HL-60 (cell line): ENCODE measurements around the gene TMEM200A.

Experiments
- DNase-seq, 2 experiments: peaks; one replicate each; pipeline ENCODE4 v3.0.0-alpha.2; 2010 to 2020; ENCODE audit warnings: low read depth in 1 of 2, low spot score in 1 of 2
- H3K27ac ChIP-seq: fragments of 250-450 bp; sonication (Bioruptor Pico); replicated peaks from 2 replicates; pipeline ENCODE4 v1.5.1; 2020; ENCODE audit warnings: mild to moderate bottlenecking, moderate library complexity
- H3K27me3 ChIP-seq: fragments of 250-450 bp; sonication (Bioruptor Pico); 2 replicates; pipeline ENCODE4 v1.5.1; 2021; ENCODE audit warnings: mild to moderate bottlenecking, moderate library complexity; ENCODE audit not compliant: insufficient read depth, poor library complexity, severe bottlenecking
- H3K4me3 ChIP-seq: replicated peaks from 2 replicates; pipeline ENCODE4 v1.5.1; 2011; ENCODE audit warnings: mild to moderate bottlenecking, control low read depth, low read length; ENCODE audit not compliant: insufficient read depth
- CTCF ChIP-seq: IDR thresholded peaks from one replicate; pipeline ENCODE4 v1.5.1; 2011; ENCODE audit warnings: low read length, control low read depth, inconsistent platforms; ENCODE audit not compliant: insufficient read depth
- GABPA ChIP-seq: IDR thresholded peaks from 2 replicates; pipeline ENCODE4 v1.6.1; 2012; ENCODE audit warnings: low read depth
- POLR2AphosphoS5 ChIP-seq: IDR thresholded peaks from 2 replicates; pipeline ENCODE4 v1.6.1; 2012; ENCODE audit warnings: low read depth
- REST ChIP-seq: IDR thresholded peaks from 2 replicates; pipeline ENCODE4 v1.6.1; 2012; ENCODE audit warnings: low read depth; ENCODE audit not compliant: insufficient replicate concordance
- SPI1 ChIP-seq: IDR thresholded peaks from 2 replicates; pipeline ENCODE4 v1.6.1; 2012; ENCODE audit warnings: low read depth, mild to moderate bottlenecking, borderline replicate concordance

TMEM200A gene

DNA sequence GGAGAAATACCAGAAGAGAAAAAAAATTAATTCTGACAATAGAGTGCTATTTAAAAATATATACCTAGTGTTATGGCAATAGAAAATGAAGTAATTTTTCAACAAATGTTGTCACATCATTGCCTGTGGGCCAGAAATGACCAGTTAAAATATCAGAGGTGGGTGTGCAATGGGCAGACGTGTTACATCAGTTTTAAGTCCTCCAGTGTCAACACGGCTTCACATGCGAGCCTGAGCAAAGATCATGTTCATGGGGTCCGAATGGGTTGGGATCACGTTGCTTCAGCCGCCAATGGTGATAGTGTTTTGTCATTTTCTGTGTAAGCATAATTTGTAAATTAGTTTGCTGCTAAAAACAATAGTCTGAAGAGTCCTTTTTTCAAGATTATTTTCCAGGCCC, 27.5 kb downstream of the TMEM200A start:
- no peak overlapping the region for H3K4me3 ChIP-seq
- H3K27me3 ChIP-seq, result peaks cover 2% of the 10 kb centered on the region
- TF ChIP-seq SPI1 (no peak), CTCF (no peak), GABPA (no peak), REST (no peak), POLR2AphosphoS5 (no peak)
- no peak overlapping the region for H3K27ac ChIP-seq
- DNase-seq, result no peak

DNA sequence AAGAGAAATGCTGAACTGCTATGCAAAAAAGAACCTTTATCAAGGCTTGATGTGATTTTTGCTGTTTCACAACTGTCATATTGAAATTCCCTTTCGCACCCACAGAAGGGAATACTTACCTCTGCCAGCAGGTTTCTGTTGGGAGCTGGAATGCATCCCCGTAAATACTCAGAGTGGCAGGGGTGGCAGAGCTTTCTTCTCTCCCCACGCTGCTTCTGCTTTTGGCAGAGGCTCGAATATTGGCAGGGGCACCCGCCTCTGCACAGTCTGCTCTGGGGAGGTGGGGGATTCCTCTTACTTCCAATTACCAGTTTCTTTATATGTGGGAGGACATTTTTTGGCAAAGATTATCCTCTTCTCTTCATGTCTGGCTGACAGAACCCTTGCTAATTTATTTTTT, 28.4 kb downstream of the TMEM200A start:
- H3K4me3 ChIP-seq, result no peak overlapping the region
- no peak overlapping the region for H3K27ac ChIP-seq
- H3K27me3 ChIP-seq, result peaks cover 2% of the 10 kb centered on the region
- no peak for DNase-seq
- TF ChIP-seq REST, result no peak
- no peak for TF ChIP-seq SPI1
- TF ChIP-seq GABPA, result no peak
- no peak for TF ChIP-seq POLR2AphosphoS5
- no peak for TF ChIP-seq CTCF

- DNase-seq, result no peak
- H3K27me3 ChIP-seq, result peaks cover 2% of the 10 kb centered on the region
- no peak for TF ChIP-seq POLR2AphosphoS5
- no peak for TF ChIP-seq REST
- no peak for TF ChIP-seq CTCF
- TF ChIP-seq SPI1, result no peak
Observed at GRCh38 chr6:130395164-130395563, 29.3 kb downstream of the TMEM200A start.

More at GRCh38 chr6:130395164-130395563, 29.3 kb downstream of the TMEM200A start:
- Histone ChIP-seq H3K27ac (no peak overlapping the region), H3K4me3 (no peak overlapping the region)
